22Rv1 (cell line): ENCODE results near the gene MLF2.

Experiments
- H3K27ac ChIP-seq: fragments of 450-650 bp; 2 replicates; pipeline ENCODE4 v1.5.1; 2017
- CTCF ChIP-seq: fragments of 450-650 bp; IDR thresholded peaks from 2 replicates; pipeline ENCODE4 v1.5.1; 2017; ENCODE audit warnings: mild to moderate bottlenecking
- ZFX ChIP-seq: fragments of 450-650 bp; IDR thresholded peaks from 2 replicates; pipeline ENCODE4 v1.6.1; 2017; ENCODE audit warnings: antibody characterized with exemption, borderline replicate concordance

MLF2 gene

GRCh38 chr12:6788972-6789924, 36.3 kb upstream of the MLF2 start, which contains the start of gene CD4:
TSS of gene CD4 (plus strand) at chr12:6789528. CDS start at chr12:6800139, 10,611 bp downstream.
- no peak within 1 kb of the TSS for H3K27ac ChIP-seq
- TF ChIP-seq CTCF = no peak
- TF ChIP-seq ZFX = no peak

DNA sequence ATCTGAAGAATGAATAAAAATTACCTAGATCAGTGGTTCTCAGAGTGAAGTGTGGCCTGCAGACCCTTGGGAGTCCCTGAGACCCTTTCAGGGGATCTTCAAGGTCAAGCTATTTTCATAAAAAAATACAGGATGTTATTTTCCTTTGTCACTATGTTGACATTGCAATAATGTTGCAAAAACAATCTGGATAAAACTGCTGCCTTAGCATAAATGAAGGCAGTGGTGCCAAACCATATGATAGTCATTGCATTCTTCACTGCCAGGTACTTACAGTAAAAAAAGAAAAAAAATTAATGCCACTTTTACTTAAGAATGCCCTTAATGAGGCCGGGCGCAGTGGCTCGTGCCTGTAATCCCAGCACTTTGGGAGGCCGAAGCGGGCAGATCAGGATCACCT, 34.4 kb upstream of the MLF2 start:
- H3K27ac ChIP-seq = no peak overlapping the region

DNA sequence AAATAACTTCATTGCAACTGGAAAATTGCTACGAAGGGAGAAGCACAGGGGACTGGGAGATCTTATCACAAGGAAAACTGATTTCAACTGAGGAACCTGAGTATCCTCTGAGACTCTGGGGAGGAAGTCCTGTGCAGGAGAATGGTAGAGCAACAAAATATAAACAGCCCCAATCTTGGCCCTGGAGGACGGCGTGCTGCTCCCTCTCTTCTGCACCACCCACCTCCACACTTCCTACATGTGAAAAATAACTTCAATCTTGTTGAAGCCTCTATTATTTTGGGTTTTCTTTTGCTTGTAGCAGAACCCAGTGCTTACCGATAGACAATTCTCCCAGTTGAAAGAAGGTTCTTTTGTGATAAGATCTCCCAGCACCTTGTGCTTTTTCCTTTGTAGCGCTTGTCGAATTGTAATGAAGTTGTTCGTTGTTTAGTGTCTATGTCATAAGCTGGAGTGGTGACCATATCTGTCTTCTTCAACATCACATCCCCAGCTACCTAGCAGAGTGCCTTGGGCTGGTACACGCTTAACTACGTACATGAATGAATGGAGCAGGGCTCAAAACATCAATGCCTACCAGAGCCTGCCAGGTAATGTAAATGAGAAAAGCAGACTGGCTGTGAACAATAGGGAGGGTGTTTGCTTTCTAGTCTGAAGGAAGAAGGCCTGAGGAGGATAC, 33.6 kb upstream of the MLF2 start:
- H3K27ac ChIP-seq = no peak overlapping the region
- TF ChIP-seq CTCF = no peak
- TF ChIP-seq ZFX = no peak

More for the DNA sequence above, 34.4 kb upstream of the MLF2 start:
- TF ChIP-seq ZFX (no peak), CTCF (no peak)

GRCh38 chr12:6784761-6785160, 31.8 kb upstream of the MLF2 start:
- TF ChIP-seq ZFX (no peak), CTCF (no peak)
- H3K27ac ChIP-seq = no peak overlapping the region

- H3K27ac ChIP-seq = no peak overlapping the region
- no peak for TF ChIP-seq CTCF
- no peak for TF ChIP-seq ZFX
These were observed 31.4 kb upstream of the MLF2 start for GRCh38 chr12:6784296-6784695.

GRCh38 chr12:6783828-6784227, 30.9 kb upstream of the MLF2 start:
- no peak overlapping the region for H3K27ac ChIP-seq
- no peak for TF ChIP-seq ZFX
- no peak for TF ChIP-seq CTCF
